ENCODE results near the gene EPHB6. TPM values are rescaled to one million over a fixed set of nuclear protein-coding genes. Genes with fewer than 3 reads are reported as not detected.
A peak's percentile ranks its signal among the peaks of the same experiment; 100 is the strongest.

The EPHB6 gene
- total RNA-seq, 2 donors from 2014 or later = 8.2 to 19.4 TPM

- no peak for TF ChIP-seq CTCF (IDR thresholded peaks at IDR 0.05)
- DNase-seq (ENCODE audit: low spot score) = no peak
Observed at GRCh38 chr7:142862786-142863400, 8.0 kb downstream of the EPHB6 start.

GRCh38 chr7:142863891-142864685 is 9.2 kb downstream of the EPHB6 start:
- no peak for TF ChIP-seq CTCF (IDR thresholded peaks at IDR 0.05)
- no peaks in the 10 kb centered on the region for H3K27me3 ChIP-seq
- H3K4me3 ChIP-seq = no peak overlapping the region

More at GRCh38 chr7:142862786-142863400, 8.0 kb downstream of the EPHB6 start:
- H3K36me3 ChIP-seq = no peaks in the 10 kb centered on the region
- H3K4me3 ChIP-seq = no peak overlapping the region
- H3K27me3 ChIP-seq = no peaks in the 10 kb centered on the region
- H3K27ac ChIP-seq = no peak overlapping the region
- no peaks in the 10 kb centered on the region for H3K4me1 ChIP-seq
- H3K9me3 ChIP-seq = no peaks in the 10 kb centered on the region

DNA sequence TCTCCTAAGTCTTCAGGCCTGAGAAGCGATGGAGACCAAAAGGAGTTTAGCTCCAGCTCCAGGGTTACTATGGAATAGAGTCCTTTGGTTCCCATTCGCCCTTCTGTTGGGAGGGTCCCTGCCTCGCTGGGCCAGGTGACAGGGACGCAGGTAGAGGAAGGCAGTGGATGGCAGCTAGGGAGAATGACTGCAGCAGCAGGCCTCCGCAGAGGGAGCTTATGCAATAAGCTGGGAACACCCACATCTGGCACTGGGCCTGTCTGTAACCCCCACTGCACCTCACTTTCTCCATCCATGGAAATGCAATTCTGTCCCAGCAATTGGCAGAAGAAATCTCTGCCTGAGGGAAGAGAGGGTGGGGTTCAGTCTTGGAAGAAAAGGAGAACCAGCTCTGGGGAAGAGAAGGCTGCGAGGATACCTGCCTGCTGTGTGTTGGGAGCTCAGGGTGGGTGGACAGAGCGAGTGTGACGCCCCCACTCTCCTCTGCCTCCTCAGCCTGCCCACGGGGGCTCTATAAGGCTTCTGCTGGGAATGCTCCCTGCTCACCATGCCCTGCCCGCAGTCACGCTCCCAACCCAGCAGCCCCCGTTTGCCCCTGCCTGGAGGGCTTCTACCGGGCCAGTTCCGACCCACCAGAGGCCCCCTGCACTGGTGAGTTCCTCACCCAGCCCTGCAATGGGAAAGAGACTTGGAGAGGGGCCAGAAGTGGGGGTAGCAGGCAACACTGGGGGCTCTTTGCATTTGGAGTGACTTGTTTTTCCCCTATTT is 10.3 kb downstream of the EPHB6 start:
- no peaks in the 10 kb centered on the region for H3K36me3 ChIP-seq

More at GRCh38 chr7:142863891-142864685, 9.2 kb downstream of the EPHB6 start:
- Histone ChIP-seq H3K4me1 (no peaks in the 10 kb centered on the region), H3K9me3 (no peaks in the 10 kb centered on the region), H3K36me3 (no peaks in the 10 kb centered on the region), H3K27ac (no peak overlapping the region)
- no peak for DNase-seq (ENCODE audit: low spot score)

GRCh38 chr7:142865766-142866165 is 10.9 kb downstream of the EPHB6 start:
- Histone ChIP-seq H3K27ac (no peak overlapping the region), H3K36me3 (no peaks in the 10 kb centered on the region), H3K4me3 (no peak overlapping the region), H3K27me3 (no peaks in the 10 kb centered on the region), H3K9me3 (no peaks in the 10 kb centered on the region), H3K4me1 (no peaks in the 10 kb centered on the region)
- no peak for DNase-seq (ENCODE audit: low spot score)
- TF ChIP-seq CTCF (IDR thresholded peaks at IDR 0.05) = no peak

More for the DNA sequence above, 10.3 kb downstream of the EPHB6 start:
- no peak for DNase-seq (ENCODE audit: low spot score)
- Histone ChIP-seq H3K4me3 (no peak overlapping the region), H3K4me1 (no peaks in the 10 kb centered on the region), H3K27me3 (no peaks in the 10 kb centered on the region), H3K9me3 (no peaks in the 10 kb centered on the region), H3K27ac (no peak overlapping the region)
- no peak for TF ChIP-seq CTCF (IDR thresholded peaks at IDR 0.05)

DNA sequence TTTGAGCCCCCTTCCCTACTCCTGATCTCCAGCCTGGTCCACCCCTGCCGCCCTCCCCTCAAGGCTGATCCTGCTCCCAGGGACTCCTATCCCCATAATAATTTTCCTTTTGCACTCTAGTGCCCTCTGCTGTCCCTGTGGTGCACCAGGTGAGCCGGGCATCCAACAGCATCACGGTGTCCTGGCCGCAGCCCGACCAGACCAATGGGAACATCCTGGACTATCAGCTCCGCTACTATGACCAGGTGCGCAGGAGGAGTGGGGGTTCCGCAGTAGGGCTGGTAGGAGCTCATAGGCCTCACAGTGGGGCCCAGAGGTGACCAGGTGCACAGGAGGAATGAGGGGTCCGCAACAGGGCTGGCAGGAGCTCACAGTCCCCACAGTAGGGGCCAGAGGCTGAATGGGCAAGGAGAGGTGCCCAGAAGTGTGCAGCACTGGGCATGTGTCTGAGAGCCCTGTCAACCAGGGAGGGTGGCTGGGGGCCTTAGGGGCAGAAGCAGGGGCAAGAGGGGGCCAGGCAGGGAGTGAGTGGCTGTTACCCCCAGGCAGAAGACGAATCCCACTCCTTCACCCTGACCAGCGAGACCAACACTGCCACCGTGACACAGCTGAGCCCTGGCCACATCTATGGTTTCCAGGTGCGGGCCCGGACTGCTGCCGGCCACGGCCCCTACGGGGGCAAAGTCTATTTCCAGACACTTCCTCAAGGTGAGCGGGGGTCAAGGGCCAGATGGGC is 11.7 kb downstream of the EPHB6 start:
- Histone ChIP-seq H3K4me3 (no peak overlapping the region), H3K27me3 (no peaks in the 10 kb centered on the region), H3K27ac (no peak overlapping the region), H3K9me3 (no peaks in the 10 kb centered on the region), H3K36me3 (no peaks in the 10 kb centered on the region), H3K4me1 (no peaks in the 10 kb centered on the region)
- peak; percentile 26 to 66 for TF ChIP-seq CTCF (IDR thresholded peaks at IDR 0.05)
- DNase-seq (ENCODE audit: low spot score) = no peak

Data from right atrium auricular region (tissue), 2 donors.